NB4 (cell line): ENCODE measurements around the gene MAP3K4.

ENCODE experiments used
- DNase-seq: peaks from one replicate; pipeline ENCODE4 v3.0.0; 2010; ENCODE audit warnings: low read depth
- H3K4me3 ChIP-seq: one replicate; pipeline ENCODE4 v1.5.1; 2011; ENCODE audit warnings: mild to moderate bottlenecking, low read depth, low read length, moderate library complexity
- CTCF ChIP-seq: IDR thresholded peaks from one replicate; pipeline ENCODE4 v1.5.1; 2012; ENCODE audit warnings: low read depth, low read length
- MAX ChIP-seq: IDR thresholded peaks from 2 replicates; pipeline ENCODE4 v1.6.1; 2011; ENCODE audit warnings: low read depth, low read length
- MYC ChIP-seq: IDR thresholded peaks from 2 replicates; pipeline ENCODE4 v1.6.1; 2011; ENCODE audit warnings: low read depth, low read length
- POLR2A ChIP-seq: IDR thresholded peaks from 2 replicates; pipeline ENCODE4 v1.6.1; 2011; ENCODE audit warnings: mild to moderate bottlenecking; ENCODE audit not compliant: insufficient read length; ENCODE audit errors: extremely low read depth

MAP3K4 gene

DNA sequence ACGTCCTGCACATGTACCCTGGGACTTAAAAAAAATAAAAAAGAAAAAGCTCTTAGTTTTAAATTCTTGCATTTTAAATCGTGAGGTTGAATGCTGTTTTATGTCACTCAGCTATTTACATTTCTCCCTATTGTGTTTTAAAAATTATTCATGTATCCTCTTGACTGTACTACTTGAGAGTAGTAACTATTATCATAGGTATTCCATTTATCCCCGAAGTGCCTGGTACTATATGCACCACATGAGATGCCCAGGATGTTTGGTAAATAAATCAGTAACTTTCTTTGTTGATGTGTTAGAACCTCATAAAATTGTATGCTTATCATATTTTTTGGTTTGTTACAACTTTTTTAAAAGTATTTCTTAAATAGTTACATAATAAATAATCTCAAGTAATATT, 18.4 kb downstream of the MAP3K4 start:
- DNase-seq: no peak
- no peak for TF ChIP-seq POLR2A
- no peak for TF ChIP-seq CTCF
- TF ChIP-seq MAX: no peak
- no peak overlapping the region for H3K4me3 ChIP-seq

- no peak for DNase-seq
Measured at GRCh38 chr6:161010418-161010817, 18.8 kb downstream of the MAP3K4 start.

DNA sequence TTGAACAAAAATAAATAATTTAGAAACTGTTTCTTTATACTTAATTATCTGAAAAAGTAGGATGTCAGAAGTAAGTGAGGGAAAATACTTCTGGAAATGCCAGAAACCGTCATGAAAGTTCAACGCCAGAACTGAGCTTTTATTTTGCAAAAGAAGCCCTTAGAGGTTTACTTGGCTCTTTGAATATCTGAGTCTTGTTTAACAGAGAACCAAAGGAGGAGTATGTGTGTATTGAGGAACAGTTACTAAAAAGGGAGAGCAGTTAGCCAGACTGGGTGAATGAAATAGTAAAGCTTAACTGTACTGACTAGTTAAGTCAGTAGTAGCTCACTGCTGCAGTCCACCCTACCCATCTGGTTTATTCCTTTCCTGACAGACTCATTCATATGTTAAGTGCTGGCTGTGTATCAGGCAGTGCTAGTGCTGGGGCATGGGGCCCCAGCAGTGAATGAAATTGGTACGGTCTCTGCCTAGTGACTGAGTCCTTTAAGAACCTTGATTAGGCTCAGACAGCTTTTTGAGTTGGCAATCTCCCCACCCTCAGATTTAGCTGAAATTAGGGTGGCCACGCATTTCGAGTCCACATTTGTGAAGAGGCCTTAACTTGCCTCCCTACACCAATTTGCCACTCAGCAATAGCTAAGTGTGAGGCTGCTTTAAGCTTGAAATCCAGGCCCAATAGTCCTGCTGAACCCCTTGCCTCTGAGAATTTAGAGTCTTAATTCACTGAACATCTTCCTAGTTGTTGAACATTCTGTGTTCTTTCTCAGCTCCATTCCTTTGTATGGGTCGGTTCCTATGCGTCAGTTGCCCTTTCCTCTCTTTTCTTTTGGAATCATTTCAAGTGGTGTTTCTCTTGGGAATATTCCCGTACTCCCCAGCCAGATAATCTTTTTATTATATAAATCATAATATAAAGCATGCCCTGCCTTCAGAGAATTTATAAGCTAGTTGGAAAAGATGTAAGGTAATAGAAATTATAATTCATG, 20.2 kb downstream of the MAP3K4 start:
- no peak overlapping the region for H3K4me3 ChIP-seq
- DNase-seq: no peak
- no peak for TF ChIP-seq POLR2A
- TF ChIP-seq MYC: no peak
- no peak for TF ChIP-seq CTCF
- no peak for TF ChIP-seq MAX

More at GRCh38 chr6:161010418-161010817, 18.8 kb downstream of the MAP3K4 start:
- TF ChIP-seq MAX: no peak
- TF ChIP-seq POLR2A: no peak
- no peak for TF ChIP-seq MYC
- TF ChIP-seq CTCF: no peak
- no peak overlapping the region for H3K4me3 ChIP-seq

DNA sequence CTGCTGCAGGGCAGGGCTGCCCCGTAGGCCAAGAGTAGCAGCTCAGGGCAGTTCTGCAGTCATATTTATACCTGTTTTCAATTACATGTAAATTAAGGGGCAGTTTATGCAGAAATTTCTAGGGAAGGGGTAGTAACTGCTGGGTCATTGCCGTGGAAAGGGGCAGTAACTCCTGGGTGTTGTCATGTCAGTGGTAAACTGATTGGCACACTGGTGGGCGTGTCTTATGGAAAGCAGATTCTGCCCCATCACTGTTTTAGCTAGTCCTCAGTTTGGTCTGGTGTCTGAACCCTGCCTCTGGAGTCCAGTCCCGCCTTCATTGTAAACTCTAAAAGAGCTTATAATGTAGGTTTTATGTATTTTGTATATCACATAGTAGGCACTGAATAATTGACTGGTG, 22.1 kb downstream of the MAP3K4 start:
- H3K4me3 ChIP-seq: no peak overlapping the region
- TF ChIP-seq MYC: no peak
- TF ChIP-seq POLR2A: no peak
- TF ChIP-seq CTCF: no peak
- TF ChIP-seq MAX: no peak
- peak; percentile 15 for DNase-seq

GRCh38 chr6:161017766-161018564, 26.4 kb downstream of the MAP3K4 start:
- DNase-seq: no peak
- no peak overlapping the region for H3K4me3 ChIP-seq
- TF ChIP-seq POLR2A (no peak), MYC (no peak), CTCF (no peak), MAX (no peak)
